ENCODE results near the gene CLIC5. TPM values are rescaled to one million over a fixed set of nuclear protein-coding genes. Genes with fewer than 3 reads are reported as not detected.

CLIC5 gene
- total RNA-seq, 1 donor from 2014 or later = 7.6 TPM

GRCh38 chr6:46010771-46011170, 4.9 kb downstream of the CLIC5 start:
- Histone ChIP-seq H3K36me3 (no peaks in the 10 kb centered on the region), H3K9me3 (no peaks in the 10 kb centered on the region), H3K27me3 (peaks cover 7% of the 10 kb centered on the region), H3K4me1 (peaks cover 3 to 8% of the 10 kb centered on the region in 2 donors), H3K27ac (no peak overlapping the region), H3K4me3 (no peak overlapping the region)
- intact Hi-C loops (cut with DNase I) = no loop called here
- no peak for TF ChIP-seq CTCF (IDR thresholded peaks at IDR 0.05)
- DNase-seq (ENCODE audit: low spot score in 2 of 2) = no peak

GRCh38 chr6:46010270-46010669, 5.4 kb downstream of the CLIC5 start:
- Histone ChIP-seq H3K27me3 (peaks cover 2% of the 10 kb centered on the region), H3K4me1 (peaks cover 0 to 4% of the 10 kb centered on the region in 2 donors), H3K4me3 (no peak overlapping the region), H3K9me3 (no peaks in the 10 kb centered on the region), H3K27ac (no peak overlapping the region), H3K36me3 (no peaks in the 10 kb centered on the region)
- intact Hi-C loops (cut with DNase I) = no loop called here
- no peak for DNase-seq (ENCODE audit: low spot score in 2 of 2)
- TF ChIP-seq CTCF (IDR thresholded peaks at IDR 0.05) = no peak

GRCh38 chr6:46002264-46002663, 13.4 kb downstream of the CLIC5 start:
- no peaks in the 10 kb centered on the region for H3K9me3 ChIP-seq
- no peak overlapping the region for H3K4me3 ChIP-seq
- H3K4me1 ChIP-seq = no peaks in the 10 kb centered on the region
- intact Hi-C loops (cut with DNase I) = no loop called here
- TF ChIP-seq CTCF (IDR thresholded peaks at IDR 0.05) = no peak
- H3K27me3 ChIP-seq = no peaks in the 10 kb centered on the region
- no peak overlapping the region for H3K27ac ChIP-seq
- no peaks in the 10 kb centered on the region for H3K36me3 ChIP-seq
- DNase-seq (ENCODE audit: low spot score in 2 of 2) = no peak

- intact Hi-C loops (cut with DNase I) = no loop called here
- Histone ChIP-seq H3K9me3 (no peaks in the 10 kb centered on the region), H3K36me3 (no peaks in the 10 kb centered on the region), H3K4me3 (no peak overlapping the region), H3K4me1 (no peaks in the 10 kb centered on the region), H3K27me3 (no peaks in the 10 kb centered on the region), H3K27ac (no peak overlapping the region)
- no peak for DNase-seq (ENCODE audit: low spot score in 2 of 2)
- TF ChIP-seq CTCF (IDR thresholded peaks at IDR 0.05) = no peak
Observed at GRCh38 chr6:46000905-46001304, 14.8 kb downstream of the CLIC5 start.

- H3K4me3 ChIP-seq = no peak overlapping the region
- H3K27ac ChIP-seq = no peak overlapping the region
- no peak for DNase-seq (ENCODE audit: low spot score in 2 of 2)
- no peaks in the 10 kb centered on the region for H3K36me3 ChIP-seq
- no peak for TF ChIP-seq CTCF (IDR thresholded peaks at IDR 0.05)
- H3K27me3 ChIP-seq = no peaks in the 10 kb centered on the region
- no peaks in the 10 kb centered on the region for H3K4me1 ChIP-seq
- no peaks in the 10 kb centered on the region for H3K9me3 ChIP-seq
- intact Hi-C loops (cut with DNase I) = no loop called here
Observed at GRCh38 chr6:45998524-45998923, 17.1 kb downstream of the CLIC5 start.

GRCh38 chr6:45997875-45998506, 17.7 kb downstream of the CLIC5 start:
- Histone ChIP-seq H3K4me3 (no peak overlapping the region), H3K27me3 (no peaks in the 10 kb centered on the region), H3K36me3 (no peaks in the 10 kb centered on the region), H3K27ac (no peak overlapping the region), H3K9me3 (no peaks in the 10 kb centered on the region), H3K4me1 (no peaks in the 10 kb centered on the region)
- intact Hi-C loops (cut with DNase I) = no loop called here
- TF ChIP-seq CTCF (IDR thresholded peaks at IDR 0.05) = no peak
- DNase-seq (ENCODE audit: low spot score in 2 of 2) = no peak

Data from ascending aorta (tissue), 2 donors.